Neural cell (in vitro differentiated cells): ENCODE measurements around the gene C2orf42. TPM values are rescaled to one million over a fixed set of nuclear protein-coding genes. Genes with fewer than 3 reads are reported as not detected.

Experiments used
- H2AFZ ChIP-seq: fragments of 200-600, 300-800 bp; sonication (generic), shearing (Covaris generic); 2 replicates; pipeline ENCODE4 v1.6.0; 2014; ENCODE audit warnings: low read depth, mild to moderate bottlenecking, antibody characterized with exemption, low read length, moderate library complexity
- H3F3A ChIP-seq: fragments of 200-600 bp; shearing (Covaris generic); 2 replicates; pipeline ENCODE4 v1.6.1; 2016; ENCODE audit warnings: mild to moderate bottlenecking, moderate library complexity, mixed read lengths, antibody characterized with exemption, low read length; ENCODE audit not compliant: insufficient read depth, poor library complexity, severe bottlenecking
- H3K27ac ChIP-seq: fragments of 200-600, 300-800 bp; sonication (generic), shearing (Covaris generic); 2 replicates; pipeline ENCODE4 v1.5.1; 2014; ENCODE audit warnings: mild to moderate bottlenecking, low read length, moderate library complexity
- H3K27me3 ChIP-seq: fragments of 300-800, 200-600 bp; sonication (generic), shearing (Covaris generic); 2 replicates; pipeline ENCODE4 v1.6.0; 2014; ENCODE audit warnings: mild to moderate bottlenecking, low read depth, low read length, moderate library complexity; ENCODE audit not compliant: insufficient read depth
- H3K36me3 ChIP-seq: fragments of 300-800, 200-600 bp; sonication (generic), shearing (Covaris generic); 2 replicates; pipeline ENCODE4 v1.5.1; 2014; ENCODE audit warnings: mild to moderate bottlenecking, antibody characterized with exemption, low read length, moderate library complexity; ENCODE audit not compliant: insufficient read depth
- H3K4me2 ChIP-seq: fragments of 300-800, 200-600 bp; sonication (generic), shearing (Covaris generic); 2 replicates; pipeline ENCODE4 v1.6.0; 2014; ENCODE audit warnings: mild to moderate bottlenecking, low read length
- H3K4me3 ChIP-seq: fragments of 300-800, 200-600 bp; sonication (generic), shearing (Covaris generic); 2 replicates; pipeline ENCODE4 v1.5.1; 2014; ENCODE audit warnings: mild to moderate bottlenecking, low read length, moderate library complexity
- H3K79me2 ChIP-seq: fragments of 200-600 bp; shearing (Covaris generic); replicated peaks from 2 replicates; pipeline ENCODE4 v1.6.0; 2014; ENCODE audit warnings: mild to moderate bottlenecking, low read length, moderate library complexity; ENCODE audit not compliant: insufficient read depth
- H3K9ac ChIP-seq: fragments of 300-800, 200-600 bp; sonication (generic), shearing (Covaris generic); 2 replicates; pipeline ENCODE4 v1.6.1; 2016; ENCODE audit warnings: mild to moderate bottlenecking, low read length, mixed read lengths
- H3K9me2 ChIP-seq: fragments of 200-600 bp; shearing (Covaris generic); 2 replicates; pipeline ENCODE4 v1.6.1; 2016; ENCODE audit warnings: mild to moderate bottlenecking, low read length, mixed read lengths; ENCODE audit not compliant: insufficient read depth
- H3K9me3 ChIP-seq: fragments of 200-600, 300-800 bp; sonication (generic), shearing (Covaris generic); 2 replicates; pipeline ENCODE4 v1.6.1; 2016; ENCODE audit warnings: mild to moderate bottlenecking, mixed run types, low read length, moderate library complexity, mixed read lengths
- H4K20me1 ChIP-seq: fragments of 200-600 bp; shearing (Covaris generic); 2 replicates; pipeline ENCODE4 v1.6.1; 2016; ENCODE audit warnings: mild to moderate bottlenecking, mixed run types; ENCODE audit not compliant: insufficient read depth
- EP300 ChIP-seq: fragments of 450-650 bp; conservative IDR thresholded peaks from 2 replicates; pipeline ENCODE4 v1.6.1; 2014; ENCODE audit warnings: antibody characterized with exemption, mild to moderate bottlenecking, moderate library complexity; ENCODE audit not compliant: poor library complexity, severe bottlenecking
- EZH2 ChIP-seq: fragments of 200-600, 300-800 bp; shearing (Covaris generic), sonication (generic); IDR thresholded peaks from 2 replicates; pipeline ENCODE4 v1.6.1; 2014; ENCODE audit warnings: antibody characterized with exemption, low read length, borderline replicate concordance, mild to moderate bottlenecking; ENCODE audit not compliant: insufficient read depth, poor library complexity, severe bottlenecking
- MXI1 ChIP-seq: fragments of 450-650 bp; conservative IDR thresholded peaks from 2 replicates; pipeline ENCODE4 v1.6.1; 2014; ENCODE audit warnings: antibody characterized with exemption, mild to moderate bottlenecking; ENCODE audit not compliant: poor library complexity, severe bottlenecking
- POLR2AphosphoS5 ChIP-seq: IDR thresholded peaks from 2 replicates; pipeline ENCODE4 v1.6.1; 2012
- RAD21 ChIP-seq: fragments of 450-650 bp; conservative IDR thresholded peaks from 2 replicates; pipeline ENCODE4 v1.6.1; 2014; ENCODE audit warnings: antibody characterized with exemption, mild to moderate bottlenecking, moderate library complexity
- SMC3 ChIP-seq: fragments of 450-650 bp; conservative IDR thresholded peaks from 2 replicates; pipeline ENCODE4 v1.6.1; 2014; ENCODE audit warnings: antibody characterized with exemption, mild to moderate bottlenecking, moderate library complexity; ENCODE audit not compliant: poor library complexity
- TAF1 ChIP-seq: IDR thresholded peaks from 2 replicates; pipeline ENCODE4 v1.6.1; 2012; ENCODE audit warnings: low read depth
- polyA plus RNA-seq: library from polyadenylated mRNA; depleted of rRNA; stranded (reverse); fragments of >200 nt; gene quantifications from 2 replicates; pipeline ENCODE4 v1.2.3, GENCODE V29; 2014
- TF ChIP-seq, protein P1 (sequence below): fragments of 450-650 bp; IDR thresholded peaks from 2 replicates; pipeline ENCODE4 v1.5.1; 2014; ENCODE audit warnings: antibody characterized with exemption, mild to moderate bottlenecking, moderate library complexity; ENCODE audit not compliant: poor library complexity, severe bottlenecking
- TF ChIP-seq, protein P2 (sequence below): IDR thresholded peaks from 2 replicates; pipeline ENCODE4 v1.6.1; 2012; ENCODE audit warnings: borderline replicate concordance

Gene C2orf42
- polyA plus RNA-seq, 1 donor from 2014 or later: 14.4 TPM

DNA sequence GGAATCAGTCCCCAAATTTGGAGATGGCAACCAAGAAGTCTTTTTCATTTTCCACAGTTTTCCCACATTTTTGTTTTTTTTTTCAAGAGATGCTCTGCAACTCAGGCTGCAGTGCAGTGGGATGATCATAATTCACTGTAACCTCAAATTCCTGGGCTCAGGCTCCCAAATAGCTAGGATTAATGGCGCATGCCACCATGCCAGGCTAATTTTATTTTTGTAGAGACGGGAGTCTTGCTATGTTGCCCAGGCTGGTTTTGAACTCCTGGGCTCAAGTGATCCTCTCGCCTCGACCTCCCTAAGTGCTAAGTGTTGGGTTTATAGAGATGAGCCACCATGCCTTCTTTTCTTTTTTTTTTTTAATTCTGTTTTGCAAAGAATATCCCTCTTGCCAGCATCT is 68.3 kb downstream of the C2orf42 start:
- Histone ChIP-seq H2AFZ (no peak overlapping the region), H3K27me3 (no peaks in the 10 kb centered on the region), H3F3A (no peaks in the 10 kb centered on the region), H3K79me2 (no peaks in the 10 kb centered on the region), H3K4me2 (no peak overlapping the region), H3K9me2 (no peaks in the 10 kb centered on the region), H3K36me3 (no peaks in the 10 kb centered on the region), H3K27ac (no peak overlapping the region), H4K20me1 (no peaks in the 10 kb centered on the region), H3K4me3 (no peak overlapping the region), H3K9me3 (no peaks in the 10 kb centered on the region), H3K9ac (no peak overlapping the region)
- TF ChIP-seq RAD21 (no peak), MXI1 (no peak), EP300 (no peak), EZH2 (no peak), SMC3 (no peak), TAF1 (no peak), POLR2AphosphoS5 (no peak)
- TF ChIP-seq, protein P1, sequence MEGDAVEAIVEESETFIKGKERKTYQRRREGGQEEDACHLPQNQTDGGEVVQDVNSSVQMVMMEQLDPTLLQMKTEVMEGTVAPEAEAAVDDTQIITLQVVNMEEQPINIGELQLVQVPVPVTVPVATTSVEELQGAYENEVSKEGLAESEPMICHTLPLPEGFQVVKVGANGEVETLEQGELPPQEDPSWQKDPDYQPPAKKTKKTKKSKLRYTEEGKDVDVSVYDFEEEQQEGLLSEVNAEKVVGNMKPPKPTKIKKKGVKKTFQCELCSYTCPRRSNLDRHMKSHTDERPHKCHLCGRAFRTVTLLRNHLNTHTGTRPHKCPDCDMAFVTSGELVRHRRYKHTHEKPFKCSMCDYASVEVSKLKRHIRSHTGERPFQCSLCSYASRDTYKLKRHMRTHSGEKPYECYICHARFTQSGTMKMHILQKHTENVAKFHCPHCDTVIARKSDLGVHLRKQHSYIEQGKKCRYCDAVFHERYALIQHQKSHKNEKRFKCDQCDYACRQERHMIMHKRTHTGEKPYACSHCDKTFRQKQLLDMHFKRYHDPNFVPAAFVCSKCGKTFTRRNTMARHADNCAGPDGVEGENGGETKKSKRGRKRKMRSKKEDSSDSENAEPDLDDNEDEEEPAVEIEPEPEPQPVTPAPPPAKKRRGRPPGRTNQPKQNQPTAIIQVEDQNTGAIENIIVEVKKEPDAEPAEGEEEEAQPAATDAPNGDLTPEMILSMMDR: no peak
- TF ChIP-seq, protein P2, sequence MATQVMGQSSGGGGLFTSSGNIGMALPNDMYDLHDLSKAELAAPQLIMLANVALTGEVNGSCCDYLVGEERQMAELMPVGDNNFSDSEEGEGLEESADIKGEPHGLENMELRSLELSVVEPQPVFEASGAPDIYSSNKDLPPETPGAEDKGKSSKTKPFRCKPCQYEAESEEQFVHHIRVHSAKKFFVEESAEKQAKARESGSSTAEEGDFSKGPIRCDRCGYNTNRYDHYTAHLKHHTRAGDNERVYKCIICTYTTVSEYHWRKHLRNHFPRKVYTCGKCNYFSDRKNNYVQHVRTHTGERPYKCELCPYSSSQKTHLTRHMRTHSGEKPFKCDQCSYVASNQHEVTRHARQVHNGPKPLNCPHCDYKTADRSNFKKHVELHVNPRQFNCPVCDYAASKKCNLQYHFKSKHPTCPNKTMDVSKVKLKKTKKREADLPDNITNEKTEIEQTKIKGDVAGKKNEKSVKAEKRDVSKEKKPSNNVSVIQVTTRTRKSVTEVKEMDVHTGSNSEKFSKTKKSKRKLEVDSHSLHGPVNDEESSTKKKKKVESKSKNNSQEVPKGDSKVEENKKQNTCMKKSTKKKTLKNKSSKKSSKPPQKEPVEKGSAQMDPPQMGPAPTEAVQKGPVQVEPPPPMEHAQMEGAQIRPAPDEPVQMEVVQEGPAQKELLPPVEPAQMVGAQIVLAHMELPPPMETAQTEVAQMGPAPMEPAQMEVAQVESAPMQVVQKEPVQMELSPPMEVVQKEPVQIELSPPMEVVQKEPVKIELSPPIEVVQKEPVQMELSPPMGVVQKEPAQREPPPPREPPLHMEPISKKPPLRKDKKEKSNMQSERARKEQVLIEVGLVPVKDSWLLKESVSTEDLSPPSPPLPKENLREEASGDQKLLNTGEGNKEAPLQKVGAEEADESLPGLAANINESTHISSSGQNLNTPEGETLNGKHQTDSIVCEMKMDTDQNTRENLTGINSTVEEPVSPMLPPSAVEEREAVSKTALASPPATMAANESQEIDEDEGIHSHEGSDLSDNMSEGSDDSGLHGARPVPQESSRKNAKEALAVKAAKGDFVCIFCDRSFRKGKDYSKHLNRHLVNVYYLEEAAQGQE: no peak

DNA sequence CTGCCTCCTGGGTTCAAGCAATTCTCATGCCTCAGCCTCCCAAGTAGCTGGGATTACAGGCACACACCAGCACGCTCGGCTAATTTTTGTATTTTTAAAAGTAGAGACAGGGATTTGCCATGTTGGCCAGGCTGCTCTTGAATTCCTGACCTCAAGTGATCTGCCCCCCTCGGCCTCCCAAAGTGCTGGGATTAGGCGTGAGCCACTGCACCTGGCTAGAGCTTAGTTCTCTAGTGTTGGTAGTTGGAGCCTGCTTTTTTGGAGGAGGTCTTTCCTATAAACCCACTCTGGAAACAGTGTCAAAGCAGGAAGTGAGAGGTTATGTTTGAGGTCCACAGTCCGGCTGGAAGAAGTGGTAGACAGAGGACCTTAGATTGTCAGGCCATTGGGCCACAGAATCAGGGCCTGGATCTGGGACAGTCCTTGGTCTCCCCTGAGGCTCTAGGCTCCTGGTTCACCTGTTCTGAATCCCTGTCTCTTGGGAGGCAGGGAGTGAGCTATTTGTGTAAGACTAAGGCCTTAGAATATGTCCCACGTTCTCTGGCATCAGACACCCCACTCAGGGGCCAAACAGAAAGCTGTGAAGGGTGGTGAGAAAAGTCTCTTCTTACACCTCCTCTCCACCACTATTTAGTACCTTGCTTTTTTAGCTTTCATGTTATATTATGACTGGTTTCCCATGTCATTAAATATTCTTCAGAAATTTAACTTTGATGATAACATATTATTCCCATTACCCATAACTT is 69.0 kb downstream of the C2orf42 start:
- H3K4me2 ChIP-seq: no peak overlapping the region
- TF ChIP-seq EP300: no peak
- TF ChIP-seq EZH2: no peak
- TF ChIP-seq SMC3: no peak
- no peak for TF ChIP-seq RAD21
- no peak for TF ChIP-seq MXI1
- TF ChIP-seq, protein P1: no peak
- TF ChIP-seq POLR2AphosphoS5: no peak
- TF ChIP-seq, protein P2: no peak
- no peak for TF ChIP-seq TAF1
- H3F3A ChIP-seq: no peaks in the 10 kb centered on the region
- no peaks in the 10 kb centered on the region for H3K79me2 ChIP-seq
- no peaks in the 10 kb centered on the region for H4K20me1 ChIP-seq
- H3K9me3 ChIP-seq: no peaks in the 10 kb centered on the region
- H3K4me3 ChIP-seq: no peak overlapping the region
- no peak overlapping the region for H3K27ac ChIP-seq
- no peaks in the 10 kb centered on the region for H3K36me3 ChIP-seq
- no peak overlapping the region for H2AFZ ChIP-seq
- H3K9ac ChIP-seq: no peak overlapping the region
- no peaks in the 10 kb centered on the region for H3K27me3 ChIP-seq
- no peaks in the 10 kb centered on the region for H3K9me2 ChIP-seq
